HG02571 (cell line): ENCODE results near the gene KIAA0513.

ENCODE experiments used
- ATAC-seq: cut with Tn5 transposase; IDR thresholded peaks from one replicate; pipeline ENCODE4 v1.9.1; 2021; ENCODE audit warnings: mild to moderate bottlenecking, moderate library complexity; ENCODE audit not compliant: unreplicated experiment

KIAA0513 gene

DNA sequence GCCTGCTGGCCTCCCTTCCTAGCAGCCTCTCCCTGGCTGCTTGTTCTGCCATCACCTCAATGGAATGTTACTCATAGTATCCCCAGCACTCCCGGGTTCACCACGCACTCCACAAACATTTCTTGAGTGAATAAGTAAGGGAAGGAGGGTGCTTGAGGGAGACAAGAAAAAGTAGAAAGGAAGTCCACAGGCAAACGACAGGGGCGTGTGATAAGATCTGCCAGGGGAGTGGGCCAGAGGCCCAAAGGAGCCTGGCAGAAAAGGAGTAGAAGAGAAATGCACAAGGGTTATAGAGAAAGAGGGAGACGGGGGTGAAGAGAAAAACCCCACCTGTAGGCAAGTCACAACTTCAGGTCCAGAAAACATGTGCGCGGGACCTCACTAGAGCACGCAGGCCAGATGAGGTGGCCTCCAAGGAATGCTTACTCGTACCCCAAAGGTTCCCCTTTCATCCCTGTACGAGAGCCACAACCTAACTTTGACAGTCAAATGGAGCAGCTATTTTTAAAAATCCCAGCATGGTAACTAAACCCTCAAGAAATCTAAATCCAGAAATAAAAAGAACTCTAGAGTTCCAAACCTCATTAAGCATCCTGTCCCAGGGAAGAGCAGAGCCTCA, 22.9 kb upstream of the KIAA0513 start:
- ATAC-seq: no peak

DNA sequence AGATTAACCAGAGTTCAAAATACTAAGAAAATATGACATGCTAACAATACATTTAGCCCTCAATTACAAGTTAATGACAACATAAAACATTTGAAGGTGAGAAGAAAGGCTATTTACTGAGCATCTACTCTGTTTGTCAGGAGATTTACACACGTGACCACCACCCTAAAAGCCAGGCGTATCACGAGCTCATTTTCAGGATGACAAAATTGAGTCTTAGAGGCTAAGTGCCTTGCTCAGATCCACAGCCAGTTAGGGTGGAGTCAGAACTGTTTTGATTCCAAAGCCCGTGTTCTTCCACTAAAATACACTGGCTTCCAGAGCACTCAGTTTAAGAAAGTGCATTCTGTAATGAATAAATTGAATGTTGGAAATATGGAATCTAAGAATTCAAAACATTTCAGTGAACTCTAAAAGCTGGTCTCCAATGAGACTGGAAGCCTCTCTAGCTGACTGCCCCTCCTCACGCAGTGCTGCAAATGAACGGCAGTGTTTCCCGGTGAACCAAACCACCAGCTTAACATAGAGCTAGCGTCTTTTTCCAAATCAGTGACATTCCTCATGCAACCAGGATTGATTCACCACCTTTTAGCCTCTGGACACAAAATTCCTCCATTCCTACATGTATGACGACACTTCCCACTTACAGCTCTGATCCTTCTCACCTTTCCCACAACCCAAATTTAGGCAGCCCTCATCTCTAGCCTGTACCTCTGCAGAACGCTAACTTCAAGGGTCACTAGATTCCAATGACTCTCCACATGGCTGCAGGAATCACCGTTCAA, 22.1 kb upstream of the KIAA0513 start:
- ATAC-seq: no peak

DNA sequence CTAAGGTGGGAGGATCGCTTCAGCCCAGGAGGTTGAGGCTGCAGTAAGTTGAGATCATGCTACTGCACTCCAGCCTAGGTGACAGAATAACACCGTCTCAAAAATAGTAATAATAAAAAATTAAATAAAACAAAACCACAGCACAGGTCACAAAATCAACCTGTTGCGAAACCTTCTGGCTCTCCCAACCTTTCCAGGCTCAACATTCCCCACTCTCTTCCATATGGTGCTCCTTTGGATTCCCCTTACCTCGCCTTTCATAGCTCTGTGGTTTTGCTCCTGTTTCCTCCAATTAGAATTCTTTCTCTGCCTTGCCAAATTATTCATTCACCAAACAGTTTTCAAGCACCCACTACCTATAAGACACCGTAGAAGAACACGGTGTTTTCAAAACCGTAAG, 21.0 kb upstream of the KIAA0513 start:
- no peak for ATAC-seq

DNA sequence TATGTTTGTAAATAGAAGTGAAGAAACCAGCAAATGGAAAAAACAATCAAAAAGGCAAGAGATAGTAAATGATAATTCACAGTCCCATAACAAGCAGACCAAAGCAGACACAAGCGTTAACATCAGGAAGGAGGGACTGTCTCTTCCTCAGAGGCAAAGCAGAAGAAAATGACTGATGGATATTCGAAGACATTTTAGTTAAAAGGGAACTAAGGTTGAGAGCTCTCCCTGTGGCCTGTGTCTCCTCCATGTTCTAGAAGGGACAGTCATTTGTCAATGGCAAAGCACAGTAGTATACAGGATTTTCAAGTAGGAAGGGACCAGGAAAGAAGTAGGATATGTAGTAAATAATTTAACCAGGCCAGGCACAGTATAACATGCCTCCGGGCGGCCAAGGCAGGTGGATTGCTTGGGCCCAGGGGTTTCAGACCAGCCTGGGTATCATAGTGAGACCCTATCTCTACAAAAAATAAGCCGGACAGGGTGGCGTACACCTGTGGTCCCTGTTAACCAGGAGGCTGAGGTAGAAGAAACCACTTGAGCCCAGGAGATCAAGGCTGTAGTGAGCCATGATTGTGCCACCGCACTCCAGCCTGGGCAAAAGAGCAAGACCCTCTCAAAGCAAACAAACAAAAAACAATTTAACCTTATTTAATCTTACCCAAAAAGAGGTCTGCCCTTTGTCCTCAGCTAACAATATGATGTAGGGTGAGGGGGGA, 19.9 kb upstream of the KIAA0513 start:
- no peak for ATAC-seq

DNA sequence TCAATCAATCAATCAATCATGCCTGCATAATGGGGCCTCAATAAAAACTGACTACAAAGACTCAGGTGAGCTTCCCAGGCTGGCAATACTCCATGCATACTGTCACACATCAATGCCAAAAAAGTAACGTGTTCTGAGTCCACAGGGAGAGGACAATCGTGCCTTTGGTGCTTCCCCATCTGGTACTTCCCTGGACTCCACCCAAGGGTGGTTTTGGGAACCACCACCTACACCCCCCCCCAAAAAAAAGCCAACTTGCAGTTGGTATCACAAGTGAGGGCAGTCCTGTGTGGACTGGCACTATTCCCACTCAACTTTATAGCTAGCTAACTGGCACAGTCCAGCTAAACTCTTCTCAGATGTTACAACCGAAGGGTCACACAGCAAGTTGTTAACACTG, 19.3 kb upstream of the KIAA0513 start:
- no peak for ATAC-seq

DNA sequence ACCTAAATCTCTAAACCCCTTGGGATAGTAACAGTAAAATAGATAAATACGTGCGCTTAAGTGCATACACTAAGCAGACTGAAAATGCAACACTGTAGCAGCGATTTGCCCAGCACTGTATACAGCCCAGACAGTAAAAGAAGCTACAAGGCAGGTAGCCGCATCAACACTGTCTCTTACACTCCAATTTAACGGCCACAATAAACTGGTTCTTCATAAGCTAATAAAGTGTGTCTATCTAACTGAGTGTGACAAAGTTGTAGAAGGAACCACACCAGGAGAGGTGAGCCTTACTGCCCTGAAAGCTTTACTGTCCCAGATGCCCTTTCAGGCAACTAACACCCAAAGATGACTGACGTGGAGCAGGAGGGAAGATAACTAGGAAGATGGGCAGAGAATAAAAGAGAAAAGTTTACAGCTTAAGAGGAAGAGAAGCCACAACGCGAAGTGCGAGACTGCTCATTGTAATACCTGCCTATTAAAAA, 17.1 kb upstream of the KIAA0513 start:
- ATAC-seq: no peak

DNA sequence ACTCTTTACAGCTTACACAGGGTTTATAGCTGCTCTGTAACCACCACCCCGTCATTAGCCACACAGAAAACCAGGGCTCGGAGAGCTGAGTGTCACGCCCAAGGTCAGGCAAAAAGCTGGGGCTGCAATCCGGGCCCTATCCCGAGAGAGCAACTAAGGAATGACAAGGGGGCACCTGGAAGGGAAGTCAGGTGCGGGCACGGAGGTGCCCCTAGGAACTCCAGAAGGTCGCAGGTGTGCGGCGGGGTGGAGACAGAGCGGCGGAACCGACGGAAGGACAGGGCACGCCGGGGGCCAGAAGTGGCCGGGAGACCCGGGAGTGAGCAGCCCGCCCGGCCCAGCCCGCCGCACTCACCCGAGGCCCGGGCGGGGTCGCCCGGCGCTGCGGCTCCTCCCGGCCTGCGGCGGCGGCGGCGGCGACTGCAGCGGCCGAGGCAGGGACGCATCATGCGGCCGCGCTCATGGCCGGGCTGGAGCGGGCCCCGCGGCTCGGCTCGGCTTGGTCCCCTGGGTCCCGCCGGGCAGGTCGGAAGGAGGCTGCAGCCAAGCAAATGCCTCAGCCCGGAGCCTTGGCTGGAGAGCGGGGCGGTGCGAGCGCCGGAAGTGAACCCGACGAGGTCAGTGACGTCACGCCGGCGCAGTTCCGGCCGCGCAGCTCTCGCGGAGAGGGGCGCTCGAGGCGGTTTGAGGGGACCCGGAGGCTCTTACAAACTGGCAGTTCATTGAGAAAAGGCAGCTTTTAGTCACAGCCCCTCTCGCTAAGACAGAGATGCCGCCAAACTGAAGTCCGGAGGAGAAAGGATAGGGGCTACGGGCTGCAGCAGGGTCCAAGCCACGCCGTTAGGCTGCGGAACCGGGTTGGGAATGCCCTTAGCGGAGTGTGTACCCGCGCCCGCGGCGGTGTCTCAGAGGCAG, 16.4 kb upstream of the KIAA0513 start, which contains the start of gene ZDHHC7:
ZDHHC7 (minus strand) TSS at position 605 of the 915 bp plus-strand sequence. CDS start 20,917 bp downstream, outside the sequence.
- ATAC-seq: peak; percentile 94

DNA sequence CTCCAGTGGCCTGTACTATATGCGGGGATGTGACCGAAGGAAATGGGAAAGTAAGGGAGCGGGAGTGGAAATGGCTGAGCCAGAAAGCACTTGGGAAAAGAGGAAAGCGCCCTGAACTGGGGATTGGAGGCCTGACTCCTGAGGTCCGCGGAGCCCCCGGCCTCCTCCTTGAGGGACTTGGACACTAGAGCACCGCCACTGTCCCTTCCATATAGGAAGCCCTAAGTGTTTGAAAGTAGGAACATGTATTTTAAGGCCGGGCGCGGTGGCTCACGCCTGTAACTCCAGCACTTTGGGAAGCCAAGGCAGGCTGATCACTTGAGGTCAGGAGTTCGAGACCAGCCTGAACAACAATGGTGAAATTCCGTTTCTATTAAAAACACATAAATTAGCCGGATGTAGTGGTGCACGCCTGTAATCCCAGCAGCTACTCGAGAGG, 15.7 kb upstream of the KIAA0513 start:
- no peak for ATAC-seq

DNA sequence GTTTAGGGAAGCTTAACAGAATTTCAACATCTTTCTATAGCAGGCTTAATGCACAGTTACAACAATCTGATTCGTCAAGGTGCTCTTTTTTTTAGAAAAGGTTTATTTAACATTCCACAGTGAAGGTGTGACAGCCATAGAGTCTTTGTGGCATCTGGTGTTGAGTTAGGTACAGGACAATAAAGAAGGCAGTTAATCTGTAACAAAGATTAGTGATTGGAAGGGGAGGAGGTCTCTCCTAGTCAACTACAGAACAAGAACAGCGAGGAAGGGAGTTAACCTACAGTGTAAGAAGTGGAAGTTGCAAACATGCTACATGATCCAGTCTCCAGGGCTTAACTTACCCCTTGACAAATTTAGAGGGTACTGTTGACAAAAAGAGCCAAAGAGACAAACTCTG, 13.3 kb upstream of the KIAA0513 start:
- no peak for ATAC-seq

DNA sequence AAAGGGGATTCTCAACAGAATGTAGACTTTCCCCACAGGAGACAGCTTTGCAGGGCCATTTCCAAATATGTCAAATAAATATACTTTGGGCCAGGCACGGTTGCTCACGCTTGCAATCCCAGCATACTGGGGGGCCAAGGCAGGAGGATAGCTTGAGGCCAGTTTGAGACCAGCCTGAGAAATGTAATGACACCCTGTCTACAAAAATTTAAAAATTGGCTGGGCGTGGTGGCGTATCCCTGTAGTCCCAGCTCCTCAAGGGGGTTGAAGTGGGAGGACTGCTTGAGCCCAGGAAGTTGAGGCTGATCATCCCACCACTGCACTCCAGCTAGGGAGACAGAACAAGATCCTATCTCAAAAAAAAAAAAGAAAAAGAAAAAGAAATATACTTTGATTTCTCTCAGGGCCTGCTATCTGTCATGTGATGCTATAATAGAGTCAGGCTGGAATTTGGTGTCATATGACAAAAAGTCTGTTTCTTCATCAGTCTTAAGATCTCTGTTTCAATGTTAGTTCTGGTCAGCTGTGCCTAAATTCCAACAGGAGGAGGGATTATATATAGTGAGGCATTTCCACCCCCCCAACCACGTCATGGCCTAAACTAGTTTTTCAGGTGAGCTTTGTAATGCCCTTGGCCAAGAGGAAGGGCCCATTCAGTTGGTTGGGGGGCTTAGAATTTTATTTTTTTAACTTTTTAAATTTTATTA, 12.0 kb upstream of the KIAA0513 start:
- ATAC-seq: no peak

DNA sequence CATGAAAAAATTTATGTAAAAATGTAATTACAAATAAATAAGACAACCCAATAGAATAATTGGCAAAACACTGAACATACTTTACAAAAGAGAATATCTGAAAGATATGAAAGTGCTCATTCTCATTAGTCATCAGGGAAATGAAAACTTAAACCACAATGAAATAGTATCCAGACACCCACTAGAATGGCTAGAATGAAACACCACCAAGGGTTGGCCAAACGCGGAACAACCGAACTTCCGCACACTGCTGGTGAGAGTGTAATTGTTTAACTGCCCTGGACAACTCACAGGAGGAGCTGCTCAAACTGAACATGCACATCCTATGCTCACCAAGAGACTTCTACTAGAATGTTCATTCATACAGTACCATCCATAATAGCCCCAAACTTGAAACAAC, 10.4 kb upstream of the KIAA0513 start:
- no peak for ATAC-seq

DNA sequence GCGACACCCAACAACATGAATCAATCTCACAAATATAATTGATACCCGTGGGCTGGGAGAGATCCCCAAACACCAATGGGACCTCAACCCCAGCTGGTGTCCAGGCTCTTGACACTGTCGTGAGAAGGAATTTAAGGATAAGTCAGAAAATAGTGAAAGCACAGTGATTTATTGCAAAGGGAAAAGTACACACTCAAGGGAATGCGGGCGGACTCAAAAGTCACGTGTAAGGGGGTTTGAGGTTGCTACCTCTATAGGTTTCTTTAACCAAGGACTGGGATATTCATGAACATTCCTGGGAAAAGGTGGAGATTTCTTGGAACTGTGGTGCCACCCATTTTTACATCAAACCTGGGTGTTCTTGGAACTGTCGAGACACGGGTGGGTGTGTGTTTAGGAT, 10.0 kb upstream of the KIAA0513 start:
- ATAC-seq: no peak

DNA sequence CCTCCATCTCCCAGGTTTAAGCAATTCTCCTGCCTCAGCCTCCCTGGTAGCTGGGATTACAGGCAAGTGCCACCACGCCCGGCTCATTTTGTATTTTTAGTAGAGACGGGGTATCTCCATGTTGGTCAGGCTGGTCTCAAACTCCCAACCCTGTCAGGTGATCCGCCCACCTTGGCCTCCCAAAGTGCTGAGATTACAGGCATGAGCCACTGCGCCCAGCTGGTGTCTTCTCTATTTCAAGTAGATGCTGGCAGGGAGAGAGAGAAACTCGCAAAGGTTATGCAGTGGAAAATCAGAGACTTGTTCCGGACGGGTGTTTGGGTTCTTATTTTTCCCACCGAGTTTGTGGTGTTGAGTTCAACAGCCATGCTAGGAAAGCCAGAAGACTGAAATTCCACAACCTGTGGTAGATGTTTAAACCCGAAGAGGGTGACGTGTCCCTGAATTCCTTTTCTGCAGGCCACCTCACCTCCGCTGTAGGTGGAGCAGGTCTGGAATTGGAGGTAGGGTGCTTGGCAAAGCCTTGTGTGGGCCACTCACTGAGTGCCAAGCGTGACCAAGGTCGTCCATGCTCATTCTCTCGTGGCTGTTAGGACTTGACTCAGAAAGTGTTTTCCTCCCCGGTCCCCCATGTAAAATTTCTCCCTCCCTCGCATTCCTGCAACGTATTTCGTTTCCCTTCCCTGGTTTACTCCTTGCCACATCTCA, 8.9 kb upstream of the KIAA0513 start:
- no peak for ATAC-seq

DNA sequence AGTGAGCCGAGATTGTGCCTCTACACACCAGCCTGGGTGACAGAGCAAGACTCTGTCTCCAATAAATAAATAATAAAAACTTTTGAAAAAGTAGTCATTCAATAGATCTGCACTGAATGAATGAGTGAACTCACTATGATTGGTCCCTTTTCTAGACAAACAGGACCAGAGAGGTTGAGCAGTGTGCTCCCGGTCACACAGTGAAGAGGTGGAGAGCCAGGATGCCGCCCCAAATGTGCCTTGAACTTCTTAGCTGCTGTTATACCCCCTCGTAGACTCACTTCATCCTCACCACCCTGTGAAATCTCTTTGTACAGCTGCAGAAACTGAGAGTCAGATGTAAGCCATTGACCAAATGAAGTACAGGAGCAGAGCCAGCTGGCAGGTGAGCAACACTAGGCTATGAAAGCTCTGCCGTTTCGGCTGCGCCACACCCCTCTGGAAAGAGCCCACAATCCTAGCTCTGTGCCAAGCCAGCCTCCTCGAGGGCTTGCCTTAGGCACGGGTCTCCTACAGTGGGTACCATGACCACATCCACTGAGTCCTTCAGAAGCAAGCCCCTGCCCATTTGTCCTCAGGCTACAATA, 7.8 kb upstream of the KIAA0513 start:
- ATAC-seq: no peak

DNA sequence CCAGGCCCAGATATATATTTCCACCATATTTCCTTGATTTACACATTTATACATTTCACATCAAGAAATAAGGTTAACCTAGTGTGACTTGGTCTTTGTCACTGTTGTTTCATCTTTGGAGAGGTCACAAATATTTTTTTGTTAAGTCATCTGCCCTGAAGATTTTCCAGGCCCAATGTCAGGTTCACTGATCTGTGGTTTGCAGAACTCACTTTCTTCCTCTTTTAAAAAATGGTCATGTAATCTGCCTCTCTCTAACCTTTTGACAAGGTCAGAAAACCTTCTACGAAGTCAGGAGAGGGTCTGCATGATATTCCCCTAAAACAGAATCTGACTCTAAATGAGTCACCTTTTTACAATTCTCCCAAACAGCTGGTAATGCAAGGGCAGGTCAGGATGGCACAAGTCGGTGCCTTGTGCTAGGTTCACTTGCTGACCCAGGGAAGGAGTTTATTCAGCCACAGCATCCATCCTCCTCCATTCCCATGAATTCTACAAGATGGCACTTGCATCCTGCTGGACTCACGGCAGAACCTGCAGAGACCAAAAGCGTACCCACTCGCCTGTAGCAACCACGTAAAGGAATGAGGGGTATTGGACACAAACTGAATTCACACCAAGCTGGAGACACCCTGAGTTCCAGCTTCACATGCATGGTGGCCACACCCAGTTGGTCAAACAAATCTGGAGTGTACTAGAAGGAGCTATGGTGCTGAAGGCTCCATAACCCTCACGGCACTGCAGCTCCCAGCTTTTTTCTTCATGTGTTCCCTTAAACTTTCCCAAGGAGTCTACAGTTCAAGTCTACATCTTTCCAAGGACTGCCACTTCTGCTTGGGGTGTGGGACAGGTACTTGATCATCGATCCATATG, 1.6 kb upstream of the KIAA0513 start:
- ATAC-seq: no peak

DNA sequence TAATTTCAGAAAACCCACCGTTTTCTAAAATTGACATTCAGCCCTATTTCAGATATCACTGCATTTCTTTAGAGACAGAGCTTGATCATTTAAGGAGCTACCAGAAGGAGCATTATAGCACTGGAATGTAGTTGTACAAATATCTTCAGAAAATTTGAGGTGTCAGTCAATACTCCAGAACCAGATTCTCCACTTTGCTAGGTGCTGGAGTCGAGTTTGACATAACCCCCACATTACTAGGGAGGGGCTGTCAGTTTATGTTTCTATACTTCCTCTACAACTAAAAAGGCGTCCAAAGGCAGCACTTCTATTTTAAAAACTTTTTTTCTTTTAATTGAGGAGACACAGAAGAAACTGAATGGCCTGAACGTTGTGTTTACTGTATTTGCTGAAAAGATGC, 892 bp upstream of the KIAA0513 start:
- no peak for ATAC-seq

DNA sequence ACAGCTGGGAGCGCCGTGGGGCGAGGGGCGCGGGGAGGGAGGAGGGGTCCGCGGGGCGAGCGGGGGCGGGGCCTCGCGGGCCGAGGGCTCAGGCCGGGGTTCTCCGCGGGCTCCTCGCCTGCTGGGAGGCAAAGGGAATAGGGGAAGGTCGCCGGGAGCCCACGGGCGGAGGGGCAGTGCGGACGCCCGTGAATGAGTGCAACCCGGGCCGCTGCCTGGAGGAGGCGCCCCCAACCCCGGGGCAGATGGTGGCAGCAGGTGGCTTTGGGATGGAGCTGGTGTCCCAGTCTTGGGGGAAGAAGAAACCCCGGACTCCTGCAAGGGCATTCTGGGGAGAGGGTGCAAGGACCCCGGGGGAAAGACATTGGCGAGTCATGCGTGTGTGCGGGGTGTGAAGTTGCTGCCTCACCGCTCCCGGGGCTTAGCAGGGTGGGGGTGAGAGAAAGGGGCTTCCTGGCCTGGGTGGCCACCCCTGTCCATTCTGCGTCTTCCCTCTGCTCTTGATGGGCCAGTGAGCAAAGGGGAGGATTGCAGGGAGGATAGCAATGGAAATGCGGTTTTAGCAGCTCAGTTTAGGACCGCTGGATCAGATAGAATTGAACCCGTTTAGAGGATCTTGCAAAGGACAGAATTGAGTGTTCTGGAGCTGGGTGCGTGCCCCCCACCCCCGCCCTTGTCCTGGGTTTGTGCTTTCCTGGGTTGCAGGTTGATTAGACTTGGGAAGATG, 526 bp downstream of the KIAA0513 start:
- ATAC-seq: peak; percentile 18
